ENCODE measurements around the gene PGAM2.

PGAM2 gene

DNA sequence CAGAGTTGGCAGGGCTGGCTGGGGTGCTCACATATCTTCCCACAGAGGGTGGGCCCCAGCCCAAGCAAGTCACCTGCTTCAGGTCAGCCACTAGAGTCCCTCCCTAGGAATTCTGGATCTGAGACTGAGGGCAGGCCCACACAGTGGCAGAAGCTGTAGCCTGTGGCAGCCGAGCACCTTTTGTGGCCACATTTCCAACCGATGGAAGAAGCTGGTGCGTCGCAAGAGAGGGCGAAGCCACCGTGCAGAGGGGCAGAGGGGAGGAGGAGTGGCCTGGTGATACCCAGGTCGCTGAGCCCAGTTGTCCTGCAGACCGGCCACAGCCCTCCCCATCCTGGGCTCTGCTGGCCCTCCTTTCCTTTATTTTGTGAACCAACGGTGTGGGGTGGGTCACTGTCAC, 11.7 kb upstream of the PGAM2 start:
- Histone ChIP-seq H3K4me3 (no peak overlapping the region), H3K9me3 (replicated peaks in 1 of 11) (no peaks in the 10 kb centered on the region), H3K27ac (peak overlapping the region in 4 of 11 experiments; percentile 34 to 94 (median 60); a peak in 5 of 22 replicates), H3K4me1 (peaks cover 73 to 100% (median 98%) of the 10 kb centered on the region in 10 experiments), H3K27me3 (no peaks in the 10 kb centered on the region), H3K4me2 (peak overlapping the region in 7 of 11 experiments; percentile 84 to 98 (median 94); a peak in 13 of 22 replicates), H3K9ac (peak overlapping the region in 5 of 11 experiments; percentile 3 to 91 (median 83); a peak in 6 of 22 replicates), H4K20me1 (peaks cover 0 to 8% (median 0%) of the 10 kb centered on the region in 11 experiments; a peak in 5 of 22 replicates), H3K36me3 (peaks cover 48 to 76% (median 70%) of the 10 kb centered on the region in 11 experiments)
- no peak for TF ChIP-seq Cebpa-rat (IDR thresholded peaks at IDR 0.05)

DNA sequence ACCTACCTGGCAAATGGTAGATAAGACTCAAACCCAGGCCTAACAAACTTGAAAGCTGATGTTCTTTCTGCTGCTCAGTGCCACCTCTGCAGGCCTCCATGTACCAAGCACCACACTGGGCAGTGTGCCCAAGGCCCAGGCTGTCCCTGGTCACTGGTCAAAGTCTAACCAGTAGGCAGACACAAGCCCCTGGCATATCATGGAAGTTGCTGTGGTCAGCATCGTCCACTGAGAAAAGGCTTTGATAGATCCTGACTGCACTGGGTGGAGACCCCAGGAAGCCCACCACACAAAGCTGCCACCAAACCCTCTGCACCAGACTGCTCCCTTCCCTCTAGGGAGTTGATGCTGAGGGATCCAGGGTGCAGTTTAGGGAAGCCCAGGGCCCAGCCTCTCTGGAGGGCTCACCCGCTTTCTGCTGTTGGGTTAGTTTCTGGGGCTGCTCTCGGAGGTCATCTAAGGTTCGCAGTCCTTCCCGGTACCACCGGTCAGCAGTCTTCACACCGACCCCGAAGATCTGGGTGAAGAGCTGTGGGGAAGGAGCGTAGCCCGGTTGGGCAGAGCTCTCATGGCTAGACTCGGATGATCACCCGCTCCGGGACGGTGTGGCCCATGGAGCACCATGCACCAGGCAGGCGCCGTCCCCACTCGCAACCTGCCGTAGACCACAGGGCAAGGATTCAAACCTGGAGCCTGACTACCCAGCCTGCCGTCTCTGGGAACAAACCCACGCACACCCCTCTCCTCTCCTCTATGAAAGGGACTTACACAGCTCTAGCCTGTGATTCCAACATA, 10.9 kb upstream of the PGAM2 start:
- peak overlapping the region in 9 of 11 experiments; percentile 10 to 94 (median 89); a peak in 14 of 22 replicates for H3K4me2 ChIP-seq

DNA sequence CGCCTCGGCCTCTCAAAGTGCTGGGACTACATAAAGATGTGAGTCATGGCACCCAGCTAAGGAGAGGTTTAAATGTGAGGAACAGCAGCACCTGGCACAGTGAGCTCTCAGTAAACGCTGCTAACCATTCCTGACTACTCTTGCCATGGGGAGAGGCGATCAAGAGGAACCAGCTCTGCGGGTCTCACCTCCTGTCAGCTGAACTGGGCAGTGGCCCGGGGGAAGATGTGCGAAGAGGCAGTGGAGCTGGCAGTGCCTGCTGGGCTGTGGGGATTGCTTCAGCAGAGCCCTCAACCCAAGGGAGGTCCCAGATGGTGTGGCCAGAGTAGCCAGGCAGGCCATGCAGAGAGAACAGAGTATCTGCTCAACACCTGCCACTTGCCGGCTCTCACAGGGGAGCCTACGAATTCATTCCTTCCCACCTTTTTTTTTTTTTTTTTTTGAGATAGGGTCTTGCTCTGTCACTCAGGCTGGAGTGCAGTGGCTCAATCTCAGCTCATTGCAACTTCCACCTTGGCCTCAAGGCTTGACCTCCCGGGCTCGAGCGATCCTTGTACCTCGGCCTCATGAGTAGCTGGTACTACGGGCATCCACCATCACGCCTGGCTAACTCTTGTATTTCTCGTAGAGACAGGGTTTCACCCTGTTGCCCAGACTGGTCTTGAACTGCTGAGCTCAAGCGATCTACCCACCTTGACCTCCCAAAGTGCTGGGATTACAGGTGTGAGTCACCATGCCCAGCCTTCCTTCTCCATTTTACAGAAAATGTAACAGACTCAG, 10.1 kb upstream of the PGAM2 start:
- Histone ChIP-seq H3K36me3 (peaks cover 46 to 78% (median 67%) of the 10 kb centered on the region in 11 experiments), H3K4me3 (no peak overlapping the region), H3K9ac (peak overlapping the region in 2 of 11 experiments; percentile 13 to 90; a peak in 2 of 22 replicates), H3K4me2 (peak overlapping the region; percentile 56 to 94 (median 89); a peak in 17 of 22 replicates), H3K27me3 (no peaks in the 10 kb centered on the region), H3K27ac (peak overlapping the region in 7 of 11 experiments; percentile 1 to 83 (median 80); a peak in 8 of 22 replicates), H3K4me1 (peaks cover 76 to 100% (median 99%) of the 10 kb centered on the region in 10 experiments), H4K20me1 (peaks cover 0 to 12% (median 0%) of the 10 kb centered on the region in 11 experiments; a peak in 5 of 22 replicates), H3K9me3 (replicated peaks in 1 of 11) (no peaks in the 10 kb centered on the region)
- TF ChIP-seq Cebpa-rat (IDR thresholded peaks at IDR 0.05) = no peak

More for the DNA sequence above, 10.9 kb upstream of the PGAM2 start:
- Histone ChIP-seq H4K20me1 (peaks cover 0 to 12% (median 0%) of the 10 kb centered on the region in 11 experiments; a peak in 5 of 22 replicates), H3K4me3 (no peak overlapping the region), H3K9me3 (replicated peaks in 1 of 11) (no peaks in the 10 kb centered on the region), H3K9ac (peak overlapping the region in 2 of 11 experiments; percentile 18 to 90; a peak in 5 of 22 replicates), H3K27ac (peak overlapping the region in 2 of 11 experiments; percentile 34 to 83; a peak in 1 of 22 replicates), H3K4me1 (peaks cover 76 to 100% (median 99%) of the 10 kb centered on the region in 10 experiments), H3K27me3 (no peaks in the 10 kb centered on the region), H3K36me3 (peaks cover 48 to 81% (median 70%) of the 10 kb centered on the region in 11 experiments)
- TF ChIP-seq Cebpa-rat (IDR thresholded peaks at IDR 0.05) = no peak

GRCh38 chr7:44074349-44074695, 9.0 kb upstream of the PGAM2 start:
- peaks cover 70 to 93% (median 89%) of the 10 kb centered on the region in 10 experiments for H3K4me1 ChIP-seq
- peaks cover 36 to 66% (median 55%) of the 10 kb centered on the region in 11 experiments for H3K36me3 ChIP-seq
- peak overlapping the region; percentile 73 to 88 (median 81) for H3K27ac ChIP-seq
- H3K9me3 ChIP-seq (replicated peaks in 1 of 11) = no peaks in the 10 kb centered on the region
- peaks cover 0 to 12% (median 0%) of the 10 kb centered on the region in 11 experiments; a peak in 4 of 22 replicates for H4K20me1 ChIP-seq
- H3K27me3 ChIP-seq = no peaks in the 10 kb centered on the region
- peak overlapping the region; percentile 85 to 94 (median 89) for H3K4me2 ChIP-seq
- peak overlapping the region in 8 of 10 experiments; percentile 15 to 57 (median 39); a peak in 12 of 20 replicates for H3K4me3 ChIP-seq
- peak overlapping the region; percentile 63 to 78 (median 75); a peak in 21 of 22 replicates for H3K9ac ChIP-seq
- TF ChIP-seq Cebpa-rat (IDR thresholded peaks at IDR 0.05) = no peak

DNA sequence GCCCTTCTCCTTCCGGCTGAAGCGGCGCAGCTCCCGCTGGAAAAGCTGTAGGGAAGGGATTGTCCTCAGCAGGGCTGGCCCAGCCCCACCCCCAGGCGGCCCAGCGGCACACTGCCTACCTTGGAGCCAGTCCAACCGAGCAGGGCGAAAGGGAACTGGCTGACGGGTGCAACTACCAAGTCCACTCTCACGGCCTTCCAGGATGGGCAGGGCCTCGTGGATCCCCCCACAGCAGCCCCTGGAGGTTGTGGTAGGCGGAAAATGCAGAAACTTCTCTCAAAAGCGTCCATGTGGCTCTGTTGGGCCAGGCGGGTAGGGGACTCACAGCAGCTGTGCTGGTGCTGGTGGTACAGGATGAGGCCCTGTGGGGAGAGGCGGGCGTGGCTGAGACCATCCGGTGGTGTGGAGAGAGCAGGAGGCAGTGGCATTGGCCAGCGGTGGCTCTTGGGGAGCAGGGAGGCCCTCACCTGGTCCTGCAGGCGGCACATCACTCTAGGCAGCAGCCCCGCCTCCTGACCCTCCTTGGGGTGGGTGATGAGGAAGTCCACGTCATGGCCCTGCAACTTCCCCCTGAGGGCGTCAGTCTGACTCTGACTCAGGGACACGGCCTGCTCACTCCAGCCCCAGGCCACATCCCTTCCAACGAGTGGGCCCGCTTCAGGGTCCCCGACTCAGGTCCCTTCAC, 8.4 kb upstream of the PGAM2 start:
- peak overlapping the region; percentile 63 to 78 (median 75); a peak in 21 of 22 replicates for H3K9ac ChIP-seq
- H3K27me3 ChIP-seq = no peaks in the 10 kb centered on the region
- peaks cover 0 to 12% (median 0%) of the 10 kb centered on the region in 11 experiments; a peak in 4 of 22 replicates for H4K20me1 ChIP-seq
- H3K27ac ChIP-seq = peak overlapping the region; percentile 73 to 88 (median 81)
- peaks cover 34 to 66% (median 50%) of the 10 kb centered on the region in 11 experiments for H3K36me3 ChIP-seq
- H3K4me3 ChIP-seq = peak overlapping the region in 9 of 10 experiments; percentile 15 to 57 (median 39); a peak in 14 of 20 replicates
- H3K4me2 ChIP-seq = peak overlapping the region; percentile 85 to 94 (median 89)
- H3K4me1 ChIP-seq = peaks cover 65 to 87% (median 84%) of the 10 kb centered on the region in 10 experiments
- no peak for TF ChIP-seq Cebpa-rat (IDR thresholded peaks at IDR 0.05)
- H3K9me3 ChIP-seq (replicated peaks in 1 of 11) = no peaks in the 10 kb centered on the region

- Histone ChIP-seq H3K9me3 (replicated peaks in 1 of 11) (no peaks in the 10 kb centered on the region), H3K9ac (peak overlapping the region in 7 of 11 experiments; percentile 7 to 78 (median 76); a peak in 9 of 22 replicates), H4K20me1 (peaks cover 0 to 17% (median 0%) of the 10 kb centered on the region in 11 experiments; a peak in 4 of 22 replicates), H3K4me2 (peak overlapping the region; percentile 85 to 94 (median 89); a peak in 21 of 22 replicates), H3K36me3 (peaks cover 22 to 55% (median 38%) of the 10 kb centered on the region in 11 experiments), H3K27me3 (no peaks in the 10 kb centered on the region), H3K4me3 (no peak overlapping the region), H3K27ac (peak overlapping the region in 4 of 11 experiments; percentile 8 to 88 (median 81); a peak in 7 of 22 replicates), H3K4me1 (peaks cover 57 to 75% (median 72%) of the 10 kb centered on the region in 10 experiments)
- no peak for TF ChIP-seq Cebpa-rat (IDR thresholded peaks at IDR 0.05)
These were observed 7.2 kb upstream of the PGAM2 start for GRCh38 chr7:44072364-44073231.

- no peaks in the 10 kb centered on the region for H3K27me3 ChIP-seq
- no peaks in the 10 kb centered on the region for H3K9me3 ChIP-seq (replicated peaks in 1 of 11)
- H3K9ac ChIP-seq = peak overlapping the region in 7 of 11 experiments; percentile 3 to 77 (median 19); a peak in 7 of 22 replicates
- peaks cover 15 to 47% (median 31%) of the 10 kb centered on the region in 11 experiments for H3K36me3 ChIP-seq
- no peak overlapping the region for H3K4me3 ChIP-seq
- peaks cover 0 to 25% (median 0%) of the 10 kb centered on the region in 11 experiments; a peak in 6 of 22 replicates for H4K20me1 ChIP-seq
- no peak for TF ChIP-seq Cebpa-rat (IDR thresholded peaks at IDR 0.05)
- H3K27ac ChIP-seq = peak overlapping the region in 3 of 11 experiments; percentile 8 to 83 (median 16); a peak in 2 of 22 replicates
- peaks cover 57 to 68% (median 64%) of the 10 kb centered on the region in 10 experiments for H3K4me1 ChIP-seq
- H3K4me2 ChIP-seq = peak overlapping the region; percentile 37 to 93 (median 89)
These were observed 6.5 kb upstream of the PGAM2 start for GRCh38 chr7:44071726-44072363.
